Embryonic facial prominence (tissue), 1 donor: ENCODE results near the gene CLHC1.
"Not testable (repeated sequence)": the region's sequence is repeated elsewhere in the genome, so short reads cannot be mapped to it uniquely, and the experiment has no call there.

Experiments
- DNase-seq: peaks from one replicate; pipeline ENCODE4 v3.0.0-alpha.2; 2016; ENCODE audit errors: extremely low spot score

Gene CLHC1

GRCh38 chr2:55136138-55136541 lies 96.0 kb downstream of the CLHC1 start:
- no peak for DNase-seq

GRCh38 chr2:55135491-55135890 lies 96.6 kb downstream of the CLHC1 start:
- DNase-seq: no peak

GRCh38 chr2:55134316-55134706 lies 97.8 kb downstream of the CLHC1 start:
- no peak for DNase-seq

- DNase-seq: no peak
These were observed 98.4 kb downstream of the CLHC1 start for GRCh38 chr2:55133467-55134315.

GRCh38 chr2:55130849-55131248 lies 101.2 kb downstream of the CLHC1 start:
- DNase-seq: no peak

- not testable (repeated sequence) for DNase-seq
These were observed 105.5 kb downstream of the CLHC1 start for GRCh38 chr2:55126643-55127042.
